Colon (tissue), 2 donors: ENCODE results near the gene SPATA2L.

Experiments used
- FAIRE-seq: peaks from 2 replicates; lab custom pipeline; 2012; peaks lifted over from hg19 to GRCh38; lab: Jason Lieb, UNC
- donor health status: control.
- donor health status: control.

Gene SPATA2L

GRCh38 chr16:89656435-89657121 lies 44.9 kb downstream of the SPATA2L start:
- no peak for FAIRE-seq

- no peak for FAIRE-seq
Observed at GRCh38 chr16:89655062-89655643, 46.4 kb downstream of the SPATA2L start.

GRCh38 chr16:89653656-89654295 lies 47.7 kb downstream of the SPATA2L start:
- FAIRE-seq = no peak

- no peak for FAIRE-seq
Observed at GRCh38 chr16:89651584-89651983, 49.9 kb downstream of the SPATA2L start.

- no peak for FAIRE-seq
Observed at GRCh38 chr16:89646906-89647305, 54.6 kb downstream of the SPATA2L start.
